Right forelimb (tissue), 1 donor: Measurements from ENCODE around the gene CES1.
"Not testable (repeated sequence)": the region's sequence is repeated elsewhere in the genome, so short reads cannot be mapped to it uniquely, and the experiment has no call there.

Source experiments
- DNase-seq: peaks from one replicate; pipeline ENCODE4 v3.0.0-alpha.2; 2018

CES1 gene

GRCh38 chr16:55832773-55833691 lies at the start of gene CES1:
Gene CES1 (minus strand): TSS chr16:55833096. CDS start chr16:55833055, 41 bp downstream.
- DNase-seq, result no peak

- no peak for DNase-seq
Measured at GRCh38 chr16:55876854-55877253, 44.0 kb upstream of the CES1 start.

GRCh38 chr16:55875273-55875672 lies 42.4 kb upstream of the CES1 start, which contains the start of gene CES5A:
Gene CES5A (minus strand): TSS chr16:55875373. CDS start chr16:55875221, 152 bp downstream.
- DNase-seq, result no peak

- DNase-seq, result no peak
Measured at GRCh38 chr16:55873122-55873521, 40.2 kb upstream of the CES1 start.

GRCh38 chr16:55872130-55872529 lies 39.2 kb upstream of the CES1 start:
- no peak for DNase-seq

GRCh38 chr16:55871411-55872038 lies 38.6 kb upstream of the CES1 start:
- no peak for DNase-seq

- no peak for DNase-seq
Measured at GRCh38 chr16:55868980-55869379, 36.1 kb upstream of the CES1 start.

GRCh38 chr16:55868137-55868536 lies 35.2 kb upstream of the CES1 start:
- no peak for DNase-seq

GRCh38 chr16:55861288-55861687 lies 28.4 kb upstream of the CES1 start:
- DNase-seq, result no peak

GRCh38 chr16:55857650-55858049 lies 24.8 kb upstream of the CES1 start:
- not testable (repeated sequence) for DNase-seq

GRCh38 chr16:55856950-55857349 lies 24.1 kb upstream of the CES1 start:
- no peak for DNase-seq

GRCh38 chr16:55853114-55853513 lies 20.2 kb upstream of the CES1 start:
- DNase-seq, result no peak

- no peak for DNase-seq
Measured at GRCh38 chr16:55849536-55849935, 16.6 kb upstream of the CES1 start.

- DNase-seq, result no peak
Measured at GRCh38 chr16:55846598-55847346, 13.9 kb upstream of the CES1 start.

GRCh38 chr16:55843105-55843395 lies 10.2 kb upstream of the CES1 start:
- DNase-seq, result no peak

- DNase-seq, result no peak
Measured at GRCh38 chr16:55842369-55843104, 9.6 kb upstream of the CES1 start.

GRCh38 chr16:55839115-55839514 lies 6.2 kb upstream of the CES1 start:
- no peak for DNase-seq

GRCh38 chr16:55836158-55836611 lies 3.3 kb upstream of the CES1 start:
- DNase-seq, result no peak

- DNase-seq, result no peak
Measured at GRCh38 chr16:55835581-55835980, 2.7 kb upstream of the CES1 start.

GRCh38 chr16:55835173-55835572 lies 2.3 kb upstream of the CES1 start:
- not testable (repeated sequence) for DNase-seq

GRCh38 chr16:55834049-55834448 lies 1.2 kb upstream of the CES1 start:
- DNase-seq, result no peak

GRCh38 chr16:55832425-55832772 lies 497 bp downstream of the CES1 start:
- no peak for DNase-seq
